Measurements from ENCODE around the gene NXNL2.

The NXNL2 gene

GRCh38 chr9:88533951-88534455 lies 975 bp upstream of the NXNL2 start:
- no peak for DNase-seq

- DNase-seq = no peak
Observed at GRCh38 chr9:88535226-88536022, 446 bp downstream of the NXNL2 start.

GRCh38 chr9:88536023-88536324 lies 996 bp downstream of the NXNL2 start:
- DNase-seq = no peak

GRCh38 chr9:88536951-88537760 lies 2.2 kb downstream of the NXNL2 start:
- DNase-seq = no peak

- no peak for DNase-seq
Observed at GRCh38 chr9:88537761-88538091, 2.7 kb downstream of the NXNL2 start.

- DNase-seq = no peak
Observed at GRCh38 chr9:88538311-88539085, 3.5 kb downstream of the NXNL2 start.

- DNase-seq = no peak
Observed at GRCh38 chr9:88539246-88539645, 4.3 kb downstream of the NXNL2 start.

- DNase-seq = no peak
Observed at GRCh38 chr9:88540251-88540763, 5.3 kb downstream of the NXNL2 start.

GRCh38 chr9:88544245-88544644 lies 9.3 kb downstream of the NXNL2 start:
- DNase-seq = no peak

- no peak for DNase-seq
Observed at GRCh38 chr9:88551546-88552137, 16.7 kb downstream of the NXNL2 start.

GRCh38 chr9:88553350-88553749 lies 18.4 kb downstream of the NXNL2 start:
- no peak for DNase-seq

GRCh38 chr9:88555268-88555980 lies 20.4 kb downstream of the NXNL2 start:
- no peak for DNase-seq

GRCh38 chr9:88559661-88560060 lies 24.7 kb downstream of the NXNL2 start:
- no peak for DNase-seq

- DNase-seq = no peak
Observed at GRCh38 chr9:88567870-88568269, 32.9 kb downstream of the NXNL2 start.

- DNase-seq = no peak
Observed at GRCh38 chr9:88571419-88571818, 36.4 kb downstream of the NXNL2 start.

GRCh38 chr9:88572684-88573083 lies 37.7 kb downstream of the NXNL2 start:
- no peak for DNase-seq

GRCh38 chr9:88574953-88575352 lies 40.0 kb downstream of the NXNL2 start:
- no peak for DNase-seq

GRCh38 chr9:88577256-88578120 lies 42.5 kb downstream of the NXNL2 start:
- no peak for DNase-seq

- DNase-seq = peak; percentile 54
Observed at GRCh38 chr9:88578121-88579049, 43.4 kb downstream of the NXNL2 start.

Measured in activated T-cell treated with anti-CD3 and anti-CD28 coated beads for 4 hours (primary cell).